HG02798 (cell line): ENCODE results near the gene SOBP.
"Not testable (repeated sequence)": the region's sequence is repeated elsewhere in the genome, so short reads cannot be mapped to it uniquely, and the experiment has no call there.

Experiments used
- ATAC-seq: cut with Tn5 transposase; IDR thresholded peaks from one replicate; pipeline ENCODE4 v1.9.1; 2021; ENCODE audit warnings: mild to moderate bottlenecking; ENCODE audit not compliant: unreplicated experiment, poor library complexity

Gene SOBP, protein sequence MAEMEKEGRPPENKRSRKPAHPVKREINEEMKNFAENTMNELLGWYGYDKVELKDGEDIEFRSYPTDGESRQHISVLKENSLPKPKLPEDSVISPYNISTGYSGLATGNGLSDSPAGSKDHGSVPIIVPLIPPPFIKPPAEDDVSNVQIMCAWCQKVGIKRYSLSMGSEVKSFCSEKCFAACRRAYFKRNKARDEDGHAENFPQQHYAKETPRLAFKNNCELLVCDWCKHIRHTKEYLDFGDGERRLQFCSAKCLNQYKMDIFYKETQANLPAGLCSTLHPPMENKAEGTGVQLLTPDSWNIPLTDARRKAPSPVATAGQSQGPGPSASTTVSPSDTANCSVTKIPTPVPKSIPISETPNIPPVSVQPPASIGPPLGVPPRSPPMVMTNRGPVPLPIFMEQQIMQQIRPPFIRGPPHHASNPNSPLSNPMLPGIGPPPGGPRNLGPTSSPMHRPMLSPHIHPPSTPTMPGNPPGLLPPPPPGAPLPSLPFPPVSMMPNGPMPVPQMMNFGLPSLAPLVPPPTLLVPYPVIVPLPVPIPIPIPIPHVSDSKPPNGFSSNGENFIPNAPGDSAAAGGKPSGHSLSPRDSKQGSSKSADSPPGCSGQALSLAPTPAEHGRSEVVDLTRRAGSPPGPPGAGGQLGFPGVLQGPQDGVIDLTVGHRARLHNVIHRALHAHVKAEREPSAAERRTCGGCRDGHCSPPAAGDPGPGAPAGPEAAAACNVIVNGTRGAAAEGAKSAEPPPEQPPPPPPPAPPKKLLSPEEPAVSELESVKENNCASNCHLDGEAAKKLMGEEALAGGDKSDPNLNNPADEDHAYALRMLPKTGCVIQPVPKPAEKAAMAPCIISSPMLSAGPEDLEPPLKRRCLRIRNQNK

GRCh38 chr6:107489636-107490565 is at the start of gene SOBP:
TSS of gene SOBP (plus strand) at chr6:107490117. CDS start at chr6:107490617, 500 bp downstream.
- ATAC-seq, result peak; percentile 50

- no peak for ATAC-seq
These were observed 49.0 kb upstream of the SOBP start for GRCh38 chr6:107440936-107441335.

GRCh38 chr6:107441682-107442081 is 48.2 kb upstream of the SOBP start:
- ATAC-seq, result no peak

DNA sequence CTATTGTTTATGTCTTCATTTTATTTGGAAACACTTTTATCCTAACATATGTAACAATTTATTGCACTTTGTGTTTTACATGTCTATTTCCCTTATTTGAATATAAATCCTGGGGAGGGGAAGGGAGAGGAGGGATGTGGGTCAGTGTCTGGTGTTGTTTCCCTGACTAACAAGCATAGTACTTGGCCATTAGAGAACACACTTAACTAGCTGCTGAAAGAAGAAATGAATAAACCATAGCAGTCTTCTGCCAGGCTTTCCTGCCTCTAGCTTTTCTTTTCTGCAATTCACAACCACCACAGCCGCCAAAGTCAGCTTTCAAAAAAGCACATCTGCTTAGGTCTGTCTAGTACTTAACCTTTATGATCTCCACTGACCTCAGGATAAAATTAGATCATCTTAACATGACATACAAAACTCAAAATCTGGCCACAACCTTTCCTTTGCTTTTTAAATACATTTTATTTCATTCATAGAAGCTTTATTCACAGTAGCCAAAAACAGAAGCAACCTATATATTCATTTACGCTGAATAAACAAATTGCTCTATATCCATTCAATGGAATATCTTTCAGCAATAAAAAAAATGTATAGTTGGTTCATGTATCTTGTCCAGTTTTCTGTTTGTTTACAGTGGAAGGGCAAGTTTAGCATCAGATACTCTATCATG is 46.8 kb upstream of the SOBP start:
- ATAC-seq, result no peak

DNA sequence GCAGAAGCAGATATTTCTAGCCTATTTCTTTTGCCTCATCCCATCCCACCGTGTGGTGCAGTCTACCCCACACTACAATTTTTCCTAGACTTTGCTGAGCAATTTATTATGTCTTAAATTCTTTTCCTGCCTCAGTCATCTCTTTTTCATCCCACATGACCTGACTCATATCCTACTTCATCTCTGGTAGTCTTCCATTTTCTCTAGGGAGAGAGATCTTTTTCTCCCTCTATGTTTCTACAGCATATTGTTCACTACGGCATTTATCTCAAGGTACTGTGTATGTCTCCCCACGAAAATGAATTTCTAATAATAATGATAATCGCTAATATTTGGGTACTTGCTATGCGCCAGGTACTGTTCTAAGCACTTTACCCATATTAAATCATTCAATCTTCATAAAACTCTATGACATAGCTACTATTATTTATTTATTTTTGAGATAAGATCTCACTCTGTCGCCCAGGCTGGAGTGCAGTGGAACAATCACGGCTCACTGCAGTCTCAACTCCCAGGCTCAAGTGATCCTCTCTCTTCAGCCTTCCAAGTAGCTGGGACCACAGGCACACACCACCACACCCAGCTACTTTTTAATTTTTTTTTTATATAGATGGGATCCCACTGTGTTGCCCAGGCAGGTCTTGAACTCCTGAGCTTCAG is 46.2 kb upstream of the SOBP start:
- no peak for ATAC-seq

- no peak for ATAC-seq
These were observed 45.6 kb upstream of the SOBP start for GRCh38 chr6:107444277-107444676.

DNA sequence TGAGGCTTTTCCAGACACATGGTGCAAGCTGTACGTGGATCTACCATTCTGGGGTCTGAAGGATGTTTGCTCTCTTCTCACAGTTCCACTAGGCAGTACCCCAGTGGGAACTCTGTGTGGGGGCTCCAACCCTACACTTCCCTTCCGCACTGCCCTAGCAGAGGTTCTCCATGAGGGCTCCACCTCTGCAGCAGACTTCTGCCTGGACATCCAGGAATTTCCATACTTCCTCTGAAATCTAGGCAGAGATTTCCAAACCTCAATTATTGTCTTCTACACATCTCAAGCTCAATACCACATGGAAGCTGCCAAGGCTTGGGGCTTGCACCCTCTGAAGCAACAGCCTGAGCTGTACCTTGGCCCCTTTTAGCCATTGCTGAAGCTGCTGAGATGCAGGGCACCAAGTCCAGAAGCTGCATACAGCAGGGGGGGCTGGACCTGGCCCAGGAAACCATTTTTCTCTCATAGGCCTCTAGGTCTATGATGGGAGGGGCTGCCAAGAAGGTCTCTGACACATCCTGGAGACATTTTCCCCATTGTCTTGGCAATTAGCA is 42.2 kb upstream of the SOBP start:
- ATAC-seq, result no peak

DNA sequence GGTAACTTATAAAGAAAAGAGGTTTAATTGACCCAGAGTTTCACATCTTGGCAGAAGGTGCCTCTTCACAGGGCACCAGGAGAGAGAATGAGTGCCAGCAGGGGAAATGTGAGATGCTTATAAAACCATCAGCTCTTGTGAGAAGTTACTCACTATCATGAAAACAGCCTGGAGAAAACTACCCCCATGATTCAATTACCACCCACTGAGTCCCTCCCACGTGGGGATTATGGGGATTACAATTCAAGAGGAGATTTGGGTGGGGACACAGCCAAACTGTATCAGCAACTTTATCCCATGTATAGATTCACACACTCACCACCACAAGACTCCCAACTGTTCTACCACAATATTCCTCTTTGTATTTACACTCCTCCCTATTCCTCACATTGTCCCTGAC is 41.1 kb upstream of the SOBP start:
- ATAC-seq, result no peak

- ATAC-seq, result peak; percentile 15
These were observed 31.1 kb upstream of the SOBP start for GRCh38 chr6:107458672-107459282.

- ATAC-seq, result peak; percentile 96
These were observed 30.4 kb upstream of the SOBP start, which contains the start of gene PDSS2 for GRCh38 chr6:107459283-107460082. TSS of gene PDSS2 (minus strand) at chr6:107459564. CDS start at chr6:107459285, 279 bp downstream.

DNA sequence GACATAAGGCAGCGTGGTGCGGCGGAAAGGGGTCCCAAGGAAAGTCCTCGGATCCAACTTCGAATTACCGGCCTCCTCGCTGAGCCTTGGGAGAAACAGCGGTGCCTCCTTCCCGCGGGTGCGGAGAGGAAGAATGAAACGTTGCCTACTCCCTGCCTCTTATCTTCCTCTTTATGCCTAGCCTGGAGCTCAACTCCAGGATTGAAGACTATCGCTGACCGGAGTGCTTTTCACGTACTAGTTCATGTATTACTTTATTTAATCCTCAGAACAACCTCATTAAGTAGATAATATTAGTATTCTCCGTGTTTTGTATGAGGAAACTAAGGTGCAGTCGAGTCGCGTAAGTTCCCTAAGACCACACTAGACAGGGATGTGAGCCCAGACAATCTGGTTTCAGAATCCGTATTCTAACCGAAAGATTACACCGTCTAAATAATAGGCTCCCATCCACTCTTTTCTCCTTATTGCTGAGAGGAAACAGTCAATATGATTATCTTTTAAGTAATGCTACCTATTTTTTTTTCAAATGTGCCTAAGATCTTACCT is 29.8 kb upstream of the SOBP start:
- no peak for ATAC-seq

- ATAC-seq, result no peak
These were observed 23.9 kb upstream of the SOBP start for GRCh38 chr6:107466062-107466461.

DNA sequence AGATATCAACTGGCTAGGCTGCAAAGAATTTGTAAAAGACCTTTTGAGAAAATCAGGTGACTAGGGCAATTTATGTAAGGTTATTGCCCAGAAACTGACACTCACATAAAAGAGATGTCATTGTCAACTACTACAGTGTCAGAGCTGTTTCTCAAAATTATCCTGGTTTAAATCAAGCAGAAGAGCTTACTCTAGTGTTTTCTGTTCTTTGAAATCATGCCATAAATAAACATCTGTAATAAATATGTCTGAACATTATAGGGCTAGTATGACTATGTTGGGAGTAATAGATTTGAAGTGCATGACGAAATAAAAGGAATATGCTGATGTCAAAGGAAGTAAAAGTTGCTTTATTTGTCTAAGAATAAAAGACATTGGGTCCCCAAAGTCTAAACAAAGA is 19.6 kb upstream of the SOBP start:
- ATAC-seq, result no peak

DNA sequence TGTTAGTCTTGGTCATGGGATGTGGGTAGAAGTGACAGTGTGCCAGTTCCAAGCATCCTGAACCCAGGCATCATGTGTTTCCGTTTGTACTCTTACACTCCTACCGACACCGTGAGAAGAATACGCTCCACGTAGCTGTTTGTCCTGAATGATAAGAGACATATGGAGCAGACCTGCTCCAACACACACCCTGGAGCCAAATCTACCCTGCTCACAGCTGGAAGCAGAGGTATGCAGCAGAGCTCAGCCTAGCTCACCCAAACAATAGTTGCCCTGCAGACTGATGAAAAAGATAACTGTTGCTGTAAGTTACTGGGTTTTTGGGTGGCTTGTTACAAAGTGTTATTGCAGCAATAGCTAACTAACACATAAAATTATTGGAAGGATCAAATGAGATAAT is 16.3 kb upstream of the SOBP start:
- ATAC-seq, result no peak

DNA sequence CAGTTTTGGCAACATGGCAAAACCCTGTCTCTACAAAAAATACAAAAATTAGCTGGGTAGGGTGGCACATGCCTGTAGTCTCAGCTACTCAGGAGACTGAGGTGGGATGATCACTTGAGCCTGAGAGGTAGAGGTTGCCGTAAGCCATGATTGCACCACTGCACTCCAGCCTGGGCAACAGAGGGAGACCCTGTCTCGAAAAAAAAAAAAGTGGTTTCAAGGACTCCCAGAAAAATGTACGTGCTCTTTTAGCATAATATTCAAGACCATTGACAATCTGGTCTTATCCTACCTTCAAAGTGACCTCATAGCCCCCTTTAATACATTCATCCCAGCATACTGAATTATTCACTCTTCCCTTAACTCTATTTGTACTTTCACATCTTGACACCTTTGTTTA is 14.6 kb upstream of the SOBP start:
- not testable (repeated sequence) for ATAC-seq

DNA sequence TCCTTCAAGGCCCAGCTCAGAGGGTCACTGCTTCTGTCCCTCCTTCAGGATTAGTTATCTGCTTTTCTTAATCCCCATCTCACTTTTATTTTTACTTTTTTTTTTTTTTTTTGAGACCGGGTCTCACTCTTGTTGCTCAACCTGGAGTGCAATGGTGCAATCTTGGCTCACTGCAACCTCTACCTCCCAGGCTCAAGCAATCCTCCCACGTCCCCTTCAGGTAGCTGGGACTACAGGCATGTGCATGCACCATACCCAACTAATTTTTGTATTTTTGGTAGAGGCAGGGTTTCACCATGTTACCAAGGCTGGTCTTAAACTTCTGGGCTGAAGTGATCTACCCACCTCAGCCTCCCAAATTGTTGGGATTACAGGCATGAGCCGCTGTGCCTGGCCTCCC is 14.1 kb upstream of the SOBP start:
- ATAC-seq, result not testable (repeated sequence)

- ATAC-seq, result no peak
These were observed 10.7 kb upstream of the SOBP start for GRCh38 chr6:107479089-107479690.
